ENCODE data around the gene ANXA8L1.
"Not testable (repeated sequence)": the region's sequence is repeated elsewhere in the genome, so short reads cannot be mapped to it uniquely, and the experiment has no call there.

The ANXA8L1 gene

GRCh38 chr10:46397767-46398166 is 22.2 kb downstream of the ANXA8L1 start:
- DNase-seq (ENCODE audit: low read depth in 2 of 2): not testable (repeated sequence)

- not testable (repeated sequence) for DNase-seq (ENCODE audit: low read depth in 2 of 2)
These were observed 22.8 kb downstream of the ANXA8L1 start for GRCh38 chr10:46398212-46398886.

GRCh38 chr10:46409556-46409955 is 34.0 kb downstream of the ANXA8L1 start:
- not testable (repeated sequence) for DNase-seq (ENCODE audit: low read depth in 2 of 2)

GRCh38 chr10:46411123-46411522 is 35.5 kb downstream of the ANXA8L1 start:
- not testable (repeated sequence) for DNase-seq (ENCODE audit: low read depth in 2 of 2)

GRCh38 chr10:46412665-46413064 is 37.1 kb downstream of the ANXA8L1 start:
- not testable (repeated sequence) for DNase-seq (ENCODE audit: low read depth in 2 of 2)

GRCh38 chr10:46415291-46415690 is 39.7 kb downstream of the ANXA8L1 start:
- DNase-seq (ENCODE audit: low read depth in 2 of 2): not testable (repeated sequence)

- not testable (repeated sequence) for DNase-seq (ENCODE audit: low read depth in 2 of 2)
These were observed 42.7 kb downstream of the ANXA8L1 start for GRCh38 chr10:46418283-46418682.

GRCh38 chr10:46419570-46420379 is 44.2 kb downstream of the ANXA8L1 start:
- DNase-seq (ENCODE audit: low read depth in 2 of 2): not testable (repeated sequence)

- not testable (repeated sequence) for DNase-seq (ENCODE audit: low read depth in 2 of 2)
These were observed 48.0 kb downstream of the ANXA8L1 start for GRCh38 chr10:46423550-46423949.

- not testable (repeated sequence) for DNase-seq (ENCODE audit: low read depth in 2 of 2)
These were observed 65.4 kb downstream of the ANXA8L1 start for GRCh38 chr10:46440942-46441341.

Data from stimulated activated CD4-positive, alpha-beta T cell treated with anti-CD3 and anti-CD28 coated beads, Interleukin-1b, Interleukin-23, amount 100 ng/mL, for 4 hours (primary cell).